AG04449 (cell line): ENCODE data around the gene KCNH2.

Experiments
- CTCF ChIA-PET: fragments of 350-600 bp; formaldehyde crosslinking; extraction: SDS; loops from one replicate; lab custom pipeline; 2021; ENCODE audit warnings: antibody characterized with exemption; lab: Yijun Ruan, JAX
- POLR2A ChIA-PET: fragments of 400-600, 350-600 bp; formaldehyde crosslinking; extraction: SDS; loops from one replicate; lab custom pipeline; 2020; ENCODE audit warnings: antibody characterized with exemption, inconsistent platforms; lab: Yijun Ruan, JAX
- DNase-seq: peaks from one replicate; pipeline ENCODE4 v3.0.0-alpha.2; 2010; ENCODE audit warnings: low read depth, low spot score
- H3K4me3 ChIP-seq: 2 replicates; pipeline ENCODE4 v1.5.1; 2011; ENCODE audit warnings: low read depth, mild to moderate bottlenecking, control low read depth, low read length
- TF ChIP-seq, protein P1 (sequence below): IDR thresholded peaks from one replicate; pipeline ENCODE4 v1.5.1; 2011; ENCODE audit warnings: mild to moderate bottlenecking, moderate library complexity, low read length, control low read depth, inconsistent platforms; ENCODE audit not compliant: insufficient read depth; ENCODE audit errors: missing control alignments

KCNH2 gene

DNA sequence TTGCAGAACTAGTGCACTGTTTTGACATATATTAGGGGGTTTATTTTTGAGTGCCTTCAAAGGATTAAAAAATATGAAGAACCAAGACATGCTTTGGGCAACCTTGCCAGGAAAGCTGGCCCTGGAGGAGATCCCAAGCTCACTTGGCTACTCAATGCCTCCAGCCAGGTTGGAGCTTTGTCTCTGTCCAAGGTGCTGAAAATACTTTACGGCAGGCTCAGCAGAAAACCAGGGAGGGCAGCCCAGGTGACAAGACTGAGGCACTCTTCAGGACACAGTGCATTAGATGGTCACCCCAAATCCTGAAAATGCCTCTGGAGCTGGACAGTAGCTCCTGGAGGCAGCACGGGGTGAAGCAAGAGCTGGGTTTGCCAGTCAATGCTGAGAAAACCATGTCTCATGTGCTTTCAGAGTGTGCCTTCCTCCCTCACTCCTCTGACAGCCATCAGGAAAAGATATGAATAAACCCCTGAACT is 5.8 kb upstream of the KCNH2 start:
- H3K4me3 ChIP-seq: no peak overlapping the region
- POLR2A ChIA-PET: no interaction called here
- CTCF ChIA-PET: interaction anchor here (0.7 to 5.0 kb wide), 17 partner anchors 8 to 139 kb away, joined by 3 to 53 read pairs (median 8); no protein-coding TSS in a partner anchor
- TF ChIP-seq, protein P1, sequence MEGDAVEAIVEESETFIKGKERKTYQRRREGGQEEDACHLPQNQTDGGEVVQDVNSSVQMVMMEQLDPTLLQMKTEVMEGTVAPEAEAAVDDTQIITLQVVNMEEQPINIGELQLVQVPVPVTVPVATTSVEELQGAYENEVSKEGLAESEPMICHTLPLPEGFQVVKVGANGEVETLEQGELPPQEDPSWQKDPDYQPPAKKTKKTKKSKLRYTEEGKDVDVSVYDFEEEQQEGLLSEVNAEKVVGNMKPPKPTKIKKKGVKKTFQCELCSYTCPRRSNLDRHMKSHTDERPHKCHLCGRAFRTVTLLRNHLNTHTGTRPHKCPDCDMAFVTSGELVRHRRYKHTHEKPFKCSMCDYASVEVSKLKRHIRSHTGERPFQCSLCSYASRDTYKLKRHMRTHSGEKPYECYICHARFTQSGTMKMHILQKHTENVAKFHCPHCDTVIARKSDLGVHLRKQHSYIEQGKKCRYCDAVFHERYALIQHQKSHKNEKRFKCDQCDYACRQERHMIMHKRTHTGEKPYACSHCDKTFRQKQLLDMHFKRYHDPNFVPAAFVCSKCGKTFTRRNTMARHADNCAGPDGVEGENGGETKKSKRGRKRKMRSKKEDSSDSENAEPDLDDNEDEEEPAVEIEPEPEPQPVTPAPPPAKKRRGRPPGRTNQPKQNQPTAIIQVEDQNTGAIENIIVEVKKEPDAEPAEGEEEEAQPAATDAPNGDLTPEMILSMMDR: no peak
- DNase-seq: no peak

GRCh38 chr7:150982351-150982750 is 4.2 kb upstream of the KCNH2 start:
- ChIA-PET CTCF (interaction anchor here (4.9 kb wide), 1 partner anchor 84 kb away, joined by 53 read pairs; no protein-coding TSS in a partner anchor), POLR2A (no interaction called here)
- H3K4me3 ChIP-seq: no peak overlapping the region
- TF ChIP-seq, protein P1: no peak
- no peak for DNase-seq

DNA sequence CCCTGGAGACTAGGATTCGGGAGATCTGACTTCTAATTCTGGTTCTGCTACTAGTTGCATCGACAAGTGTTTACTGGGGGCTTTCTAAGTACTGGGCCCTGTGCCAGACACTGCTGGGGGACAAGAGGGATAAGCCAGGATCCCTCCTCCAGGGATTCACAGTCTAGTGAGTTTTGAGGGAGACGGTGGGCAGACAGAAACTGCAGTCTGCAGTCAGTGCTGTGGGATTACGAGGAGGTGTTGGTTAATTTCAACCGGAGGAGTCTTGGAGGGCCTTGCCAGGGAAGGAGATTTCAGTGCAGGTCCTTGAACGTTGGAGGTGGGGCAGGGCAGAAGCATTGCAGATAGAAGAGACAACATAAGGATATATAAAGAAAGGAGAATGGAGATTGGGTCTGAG is 3.5 kb upstream of the KCNH2 start:
- H3K4me3 ChIP-seq: no peak overlapping the region
- no peak for DNase-seq

DNA sequence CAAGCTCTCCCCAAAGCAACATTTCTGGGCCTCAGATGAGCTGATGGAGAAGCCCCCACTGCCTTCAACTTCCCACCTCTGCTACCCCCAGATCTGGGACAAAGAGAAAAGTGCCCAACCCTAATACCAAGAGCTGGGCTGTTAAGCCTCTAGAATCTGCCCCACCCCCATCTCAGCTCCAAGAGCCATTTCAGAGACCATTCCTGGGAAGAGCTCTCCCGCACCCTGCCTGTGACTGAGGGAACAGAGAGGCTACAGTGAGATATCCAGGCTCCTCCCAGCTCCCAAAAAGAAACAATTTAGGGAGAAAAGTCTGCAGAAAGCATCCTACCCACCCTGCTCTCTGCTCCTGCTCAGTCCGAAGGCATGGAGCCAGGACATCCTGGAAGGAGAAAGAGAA is 2.5 kb upstream of the KCNH2 start:
- CTCF ChIA-PET: interaction anchor here (1.0 to 3.0 kb wide), 7 partner anchors 8 to 189 kb away, joined by 3 to 11 read pairs (median 3); partner anchors contain the start of gene NOS3
- H3K4me3 ChIP-seq: no peak overlapping the region
- TF ChIP-seq, protein P1: no peak
- no peak for DNase-seq
- POLR2A ChIA-PET: no interaction called here

More for the DNA sequence above, 3.5 kb upstream of the KCNH2 start:
- POLR2A ChIA-PET: no interaction called here
- TF ChIP-seq, protein P1: no peak
- CTCF ChIA-PET: interaction anchor here (1.2 kb wide), 1 partner anchor 37 kb away, joined by 3 read pairs; no protein-coding TSS in a partner anchor

DNA sequence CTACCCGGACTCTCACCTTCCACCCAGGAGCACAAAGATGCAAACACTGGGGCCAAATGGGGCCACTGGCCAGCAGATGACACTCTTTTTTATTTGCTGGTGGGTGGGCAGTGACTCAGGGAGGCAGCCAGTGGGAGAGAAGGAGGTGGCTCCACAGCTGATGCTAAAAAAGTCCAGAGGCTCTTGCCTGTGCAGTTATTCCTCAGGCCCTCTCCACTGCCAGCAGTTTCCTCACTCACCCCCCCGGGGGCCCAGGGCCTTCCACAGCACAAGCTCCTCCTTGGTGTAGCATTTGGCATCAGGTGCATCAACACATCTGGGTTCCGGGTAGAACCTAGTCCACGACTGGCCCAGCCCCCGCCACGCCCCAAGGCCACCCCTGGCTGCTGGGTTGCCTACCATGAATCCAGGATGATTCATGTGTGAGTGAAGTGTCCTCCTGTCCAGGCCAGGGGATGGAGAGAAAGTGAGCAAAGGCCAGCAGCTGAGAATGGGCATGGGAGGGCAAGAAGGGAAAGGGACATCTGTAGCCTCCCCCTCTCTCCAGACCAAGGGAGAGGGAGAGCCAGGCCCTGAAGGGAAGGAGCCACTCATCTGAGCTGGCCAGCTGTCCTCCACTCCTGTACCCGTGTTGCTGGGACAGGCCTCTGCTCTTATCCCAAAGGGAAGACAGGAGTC is 1.7 kb upstream of the KCNH2 start:
- CTCF ChIA-PET: interaction anchor here (0.9 to 3.0 kb wide), 8 partner anchors 9 to 190 kb away, joined by 3 to 11 read pairs (median 4); partner anchors contain the start of gene NOS3
- no peak for DNase-seq
- TF ChIP-seq, protein P1: no peak
- H3K4me3 ChIP-seq: no peak overlapping the region
- POLR2A ChIA-PET: no interaction called here
